Activated T-helper 2 cell treated with anti-CD3 and anti-CD28 coated beads, Interferon-gamma antibody, Interleukin-2, Interleukin-4, amounts not matched to agents 10 μg/mL and 5 μg/mL and 100 μg/mL, durations not matched to agents 14 hours and 24 hours and 36 hours (primary cell): ENCODE data around the gene MAN1B1. TPM values are rescaled to one million over a fixed set of nuclear protein-coding genes. Genes with fewer than 3 reads are reported as not detected.

ENCODE experiments used
- DNase-seq: peaks from one replicate; pipeline ENCODE4 v3.0.0; 2021; ENCODE audit warnings: low spot score
- H3K27ac Mint-ChIP-seq: one replicate; pipeline ENCODE4 v1.8.0; 2021; ENCODE audit warnings: mixed read lengths
- H3K27me3 Mint-ChIP-seq: one replicate; pipeline ENCODE4 v1.8.0; 2021; ENCODE audit warnings: low read depth, mixed read lengths
- H3K36me3 Mint-ChIP-seq: one replicate; pipeline ENCODE4 v1.8.0; 2021; ENCODE audit warnings: low read depth, mixed read lengths
- H3K4me1 Mint-ChIP-seq: one replicate; pipeline ENCODE4 v1.8.0; 2021; ENCODE audit warnings: low read depth, mixed read lengths
- H3K4me3 Mint-ChIP-seq: one replicate; pipeline ENCODE4 v1.8.0; 2021; ENCODE audit warnings: low read depth, mild to moderate bottlenecking, moderate library complexity, mixed read lengths
- H3K9me3 Mint-ChIP-seq: one replicate; pipeline ENCODE4 v1.8.0; 2021; ENCODE audit warnings: mixed read lengths
- intact Hi-C: fragments of 100-400 bp; cut with micrococcal nuclease; formaldehyde crosslinking; loops from one replicate; pipeline ENCODE4 v1.15.1; 2023
- total RNA-seq: library from RNA; stranded (reverse); gene quantifications from 2 replicates; pipeline ENCODE4 v1.2.3, GENCODE V29; 2022

The MAN1B1 gene
- total RNA-seq, 1 donor from 2014 or later: 52.2 TPM

- Mint-ChIP-seq H3K4me3 (peak overlapping the region; percentile 5), H3K9me3 (no peaks in the 10 kb centered on the region)
Measured at GRCh38 chr9:137089232-137089947, 2.6 kb downstream of the MAN1B1 start.

GRCh38 chr9:137095664-137096517 is 9.1 kb downstream of the MAN1B1 start:
- Mint-ChIP-seq H3K27ac (peak overlapping the region; percentile 85), H3K27me3 (no peaks in the 10 kb centered on the region), H3K4me3 (peak overlapping the region; percentile 63), H3K4me1 (peaks cover 9% of the 10 kb centered on the region), H3K9me3 (no peaks in the 10 kb centered on the region), H3K36me3 (peaks cover 31% of the 10 kb centered on the region)
- DNase-seq: peak; percentile 81
- intact Hi-C loops: loop anchor here (1.0 to 2.0 kb wide), 2 partner anchors 9 to 19 kb away; partner anchors contain the start of gene DPP7

More at GRCh38 chr9:137089232-137089947, 2.6 kb downstream of the MAN1B1 start:
- no peak for DNase-seq
- intact Hi-C loops: loop anchor here (5.0 kb wide), 1 partner anchor 148 kb away; no protein-coding TSS in a partner anchor
- H3K36me3 Mint-ChIP-seq: peaks cover 30% of the 10 kb centered on the region
- H3K27me3 Mint-ChIP-seq: no peaks in the 10 kb centered on the region
- peaks cover 27% of the 10 kb centered on the region for H3K4me1 Mint-ChIP-seq
- H3K27ac Mint-ChIP-seq: no peak overlapping the region

- Mint-ChIP-seq H3K36me3 (peaks cover 31% of the 10 kb centered on the region), H3K4me3 (no peak overlapping the region), H3K27me3 (no peaks in the 10 kb centered on the region), H3K4me1 (peaks cover 9% of the 10 kb centered on the region), H3K9me3 (no peaks in the 10 kb centered on the region), H3K27ac (peak overlapping the region; percentile 85)
- intact Hi-C loops: no loop called here
- no peak for DNase-seq
Measured at GRCh38 chr9:137096785-137097546, 10.2 kb downstream of the MAN1B1 start.

- Mint-ChIP-seq H3K27ac (no peak overlapping the region), H3K4me1 (peaks cover 9% of the 10 kb centered on the region), H3K36me3 (peaks cover 23% of the 10 kb centered on the region), H3K27me3 (no peaks in the 10 kb centered on the region), H3K9me3 (no peaks in the 10 kb centered on the region), H3K4me3 (no peak overlapping the region)
- intact Hi-C loops: no loop called here
- no peak for DNase-seq
Measured at GRCh38 chr9:137097761-137098462, 11.1 kb downstream of the MAN1B1 start.

- Mint-ChIP-seq H3K4me3 (no peak overlapping the region), H3K27ac (no peak overlapping the region), H3K9me3 (peaks cover 3% of the 10 kb centered on the region)
Measured at GRCh38 chr9:137099231-137099630, 12.4 kb downstream of the MAN1B1 start.

GRCh38 chr9:137103206-137103999 is 16.6 kb downstream of the MAN1B1 start:
- Mint-ChIP-seq H3K36me3 (peaks cover 13% of the 10 kb centered on the region), H3K9me3 (peaks cover 3% of the 10 kb centered on the region), H3K4me1 (no peaks in the 10 kb centered on the region), H3K27ac (no peak overlapping the region), H3K4me3 (no peak overlapping the region), H3K27me3 (no peaks in the 10 kb centered on the region)
- intact Hi-C loops: no loop called here
- no peak for DNase-seq

More at GRCh38 chr9:137099231-137099630, 12.4 kb downstream of the MAN1B1 start:
- intact Hi-C loops: no loop called here
- Mint-ChIP-seq H3K4me1 (peaks cover 9% of the 10 kb centered on the region), H3K27me3 (no peaks in the 10 kb centered on the region), H3K36me3 (peaks cover 18% of the 10 kb centered on the region)
- DNase-seq: no peak

GRCh38 chr9:137105814-137106661 is 19.3 kb downstream of the MAN1B1 start:
- Mint-ChIP-seq H3K27ac (no peak overlapping the region), H3K4me3 (no peak overlapping the region)
- intact Hi-C loops: no loop called here

GRCh38 chr9:137106662-137107250 is 20.0 kb downstream of the MAN1B1 start:
- Mint-ChIP-seq H3K36me3 (peaks cover 24% of the 10 kb centered on the region), H3K27ac (no peak overlapping the region), H3K4me3 (no peak overlapping the region), H3K9me3 (peaks cover 3% of the 10 kb centered on the region), H3K4me1 (no peaks in the 10 kb centered on the region), H3K27me3 (no peaks in the 10 kb centered on the region)
- no peak for DNase-seq
- intact Hi-C loops: no loop called here

More at GRCh38 chr9:137105814-137106661, 19.3 kb downstream of the MAN1B1 start:
- no peaks in the 10 kb centered on the region for H3K4me1 Mint-ChIP-seq
- DNase-seq: no peak
- peaks cover 24% of the 10 kb centered on the region for H3K36me3 Mint-ChIP-seq
- peaks cover 3% of the 10 kb centered on the region for H3K9me3 Mint-ChIP-seq
- H3K27me3 Mint-ChIP-seq: no peaks in the 10 kb centered on the region

- Mint-ChIP-seq H3K9me3 (peaks cover 3% of the 10 kb centered on the region), H3K4me3 (no peak overlapping the region), H3K36me3 (peaks cover 24% of the 10 kb centered on the region), H3K4me1 (no peaks in the 10 kb centered on the region), H3K27me3 (no peaks in the 10 kb centered on the region), H3K27ac (no peak overlapping the region)
- DNase-seq: no peak
- intact Hi-C loops: no loop called here
Measured at GRCh38 chr9:137107312-137107921, 20.6 kb downstream of the MAN1B1 start.

- Mint-ChIP-seq H3K9me3 (peaks cover 3% of the 10 kb centered on the region), H3K36me3 (peaks cover 26% of the 10 kb centered on the region), H3K4me1 (no peaks in the 10 kb centered on the region), H3K27ac (no peak overlapping the region), H3K4me3 (no peak overlapping the region), H3K27me3 (no peaks in the 10 kb centered on the region)
- DNase-seq: no peak
- intact Hi-C loops: no loop called here
Measured at GRCh38 chr9:137107982-137108381, 21.2 kb downstream of the MAN1B1 start.
